HepG2 (cell line): ENCODE measurements around the gene LRRC3C. TPM values are rescaled to one million over a fixed set of nuclear protein-coding genes. Genes with fewer than 3 reads are reported as not detected.

ENCODE experiments used
- ATAC-seq: fragments of 200-7000 bp; cut with Tn5 transposase; 3 replicates; pipeline ENCODE4 v1.9.1; 2020; ENCODE audit warnings: mild to moderate bottlenecking, moderate library complexity
- BruUV-seq: library from RNA; stranded (reverse); fragments of 400-500 nt; replicated peaks from 2 replicates; lab custom pipeline; 2021; lab: Mats Ljungman, UMichigan
- CTCF ChIA-PET: fragments of 300-600 bp; formaldehyde crosslinking; extraction: SDS; loops from one replicate; lab custom pipeline; 2021; ENCODE audit warnings: low total read pairs, inconsistent platforms, low intra/inter-chr PET ratio; lab: Yijun Ruan, JAX
- POLR2A ChIA-PET: fragments of 350-600 bp; sonication (Branson Sonifier 250); formaldehyde crosslinking; loops from one replicate; lab custom pipeline; 2020; ENCODE audit warnings: antibody characterized with exemption, inconsistent platforms; lab: Yijun Ruan, JAX
- DNase-seq: peaks from one replicate; pipeline ENCODE4 v3.0.0-alpha.2; 2015; ENCODE audit warnings: low spot score
- FAIRE-seq: peaks from 3 replicates; lab custom pipeline; 2011; peaks lifted over from hg19 to GRCh38; lab: Jason Lieb, UNC
- H2AFZ ChIP-seq: one replicate; pipeline ENCODE4 v1.6.1; 2011; ENCODE audit warnings: low read length, inconsistent platforms
- H3K27ac ChIP-seq: fragments of 300-600 bp; 3 replicates; pipeline ENCODE4 v1.8.0; 2011; ENCODE audit warnings: mixed run types, mild to moderate bottlenecking, mixed read lengths, low read length, inconsistent platforms; ENCODE audit not compliant: insufficient read depth; ENCODE audit errors: extremely low read length
- H3K27me3 ChIP-seq, 2 experiments: fragments of 200-600 bp in 1 of 2; 2 replicates in 1 of 2; 3 replicates in 1 of 2; pipeline versions ENCODE4 v1.6.0 to v1.8.0; 2011; ENCODE audit warnings: low read length in 2 of 2, mild to moderate bottlenecking in 2 of 2, moderate library complexity in 2 of 2, inconsistent platforms in 1 of 2; ENCODE audit not compliant: insufficient read depth in 2 of 2, control insufficient read depth in 1 of 2
- H3K36me3 ChIP-seq, 2 experiments: fragments of 200-600 bp in 1 of 2; replicated peaks in 1 of 2; 2 replicates in 1 of 2; 3 replicates in 1 of 2; pipeline versions ENCODE4 v1.5.1 to v1.8.0; 2011; ENCODE audit warnings: low read length in 2 of 2, inconsistent platforms in 1 of 2; ENCODE audit not compliant: insufficient read depth in 2 of 2, control insufficient read depth in 1 of 2
- H3K4me1 ChIP-seq: 2 replicates; pipeline ENCODE4 v1.5.1; 2012; ENCODE audit warnings: low read length, inconsistent platforms; ENCODE audit not compliant: insufficient read depth
- H3K4me2 ChIP-seq: 2 replicates; pipeline ENCODE4 v1.6.0; 2011; ENCODE audit warnings: low read depth, low read length, inconsistent platforms
- H3K4me3 ChIP-seq, 3 experiments: fragments of 200-600 bp in 1 of 3; sonication (generic), shearing (Covaris generic) in 1 of 3; replicated peaks in 1 of 3; 2 replicates each; pipeline ENCODE4 v1.5.1; 2011 to 2016; ENCODE audit warnings: low read length in 3 of 3, inconsistent platforms in 2 of 3, low read depth in 2 of 3, mild to moderate bottlenecking in 2 of 3, control low read depth in 1 of 3, mixed read lengths in 1 of 3; ENCODE audit not compliant: insufficient read depth in 1 of 3
- H3K79me2 ChIP-seq: one replicate; pipeline ENCODE4 v1.6.1; 2011; ENCODE audit warnings: low read length, inconsistent platforms; ENCODE audit not compliant: insufficient read depth
- H3K9ac ChIP-seq: 2 replicates; pipeline ENCODE4 v1.6.0; 2011; ENCODE audit warnings: mild to moderate bottlenecking, low read depth, low read length, inconsistent platforms; ENCODE audit not compliant: insufficient read depth
- H3K9me3 ChIP-seq: 2 replicates; pipeline ENCODE4 v1.5.1; 2012; ENCODE audit warnings: mild to moderate bottlenecking, low read length
- H4K20me1 ChIP-seq: 2 replicates; pipeline ENCODE4 v1.6.0; 2011; ENCODE audit warnings: inconsistent platforms, mild to moderate bottlenecking, low read length, moderate library complexity; ENCODE audit not compliant: insufficient read depth
- CENPX ChIP-seq: sonication (generic); formaldehyde crosslinking; IDR thresholded peaks from 2 replicates; pipeline ENCODE4 v1.9.0; 2021; ENCODE audit warnings: mild to moderate bottlenecking, missing genetic modification reagents, moderate library complexity
- MXD4 ChIP-seq: IDR thresholded peaks from 2 replicates; pipeline ENCODE4 v1.6.1; 2016; ENCODE audit warnings: mild to moderate bottlenecking, missing biosample characterization, missing genetic modification reagents
- ZBTB49 ChIP-seq: sonication (generic); formaldehyde crosslinking; IDR thresholded peaks from 2 replicates; pipeline ENCODE4 v1.4.0; 2020; ENCODE audit warnings: missing genetic modification reagents, borderline replicate concordance
- ZNF24 ChIP-seq: fragments of 450-650 bp; IDR thresholded peaks from 2 replicates; pipeline ENCODE4 v1.6.1; 2017; ENCODE audit warnings: antibody characterized with exemption, mild to moderate bottlenecking
- ZNF318 ChIP-seq: sonication (generic); formaldehyde crosslinking; IDR thresholded peaks from 2 replicates; pipeline ENCODE4 v1.4.0; 2020; ENCODE audit warnings: mild to moderate bottlenecking, missing genetic modification reagents
- ZNF512B ChIP-seq: sonication (generic); formaldehyde crosslinking; IDR thresholded peaks from 2 replicates; pipeline ENCODE4 v1.5.1; 2020; ENCODE audit warnings: missing genetic modification reagents, mild to moderate bottlenecking, borderline replicate concordance
- ZNF816 ChIP-seq: sonication (generic); formaldehyde crosslinking; IDR thresholded peaks from 2 replicates; pipeline ENCODE4 v1.8.0; 2022; ENCODE audit warnings: missing genetic modification reagents, mild to moderate bottlenecking, borderline replicate concordance
- WGBS: methylation state at CpG from one replicate; pipeline ENCODE4 v1.1.6; 2017; ENCODE audit warnings: low lambda C conversion rate; 5-methylcytosine and 5-hydroxymethylcytosine counted together
- in situ Hi-C: cut with HindIII; loops from 2 replicates; pipeline ENCODE4 v1.10.0; 2017; ENCODE audit warnings: low pct_unique_long_range_greater_than_20kb; ENCODE audit not compliant: extremely low pct_ligation_motif_present
- intact Hi-C: fragments of 100-400 bp; cut with micrococcal nuclease; formaldehyde crosslinking; loops from one replicate; pipeline ENCODE4 v1.10.0; 2022; ENCODE audit not compliant: unreplicated experiment
- polyA plus RNA-seq, 8 experiments: library from polyadenylated mRNA; depleted of rRNA in 3 of 8; stranded (reverse) in 7 of 8; unstranded in 1 of 8; fragments of >200 nt; fragmentation: Illumina TruSeq in 4 of 8; extraction: Trizol in 4 of 8; gene quantifications; 2 replicates each; pipeline versions ENCODE4 v1.2.1 to v1.2.3, GENCODE V29; 2011 to 2016; ENCODE audit warnings: low read depth in 4 of 8, missing spikeins in 1 of 8, mixed read lengths in 1 of 8; ENCODE audit not compliant: insufficient read depth in 1 of 8
- total RNA-seq, 5 experiments: library from RNA; depleted of rRNA; stranded (reverse); fragments of >200 nt; fragmentation: Illumina TruSeq; extraction: Trizol; gene quantifications; 2 replicates each; pipeline ENCODE4 v1.2.3, GENCODE V29; 2016; ENCODE audit warnings: low read depth in 1 of 5

The LRRC3C gene
- total and polyA plus RNA-seq, 2 of the 13 experiments (the other 11 are each of a cell fraction or from before 2014, with no cell fraction given) = 0.17 TPM; not detected in 1

- Histone ChIP-seq H3K9ac (peak overlapping the region; percentile 64), H4K20me1 (no peaks in the 10 kb centered on the region), H3K27me3 (peaks cover 2 to 16% of the 10 kb centered on the region in 2 experiments; a peak in 3 of 5 replicates), H3K4me1 (peaks cover 72% of the 10 kb centered on the region), H3K79me2 (no peaks in the 10 kb centered on the region), H2AFZ (no peak overlapping the region), H3K4me2 (peak overlapping the region; percentile 98), H3K9me3 (no peaks in the 10 kb centered on the region), H3K27ac (no peak overlapping the region), H3K4me3 (peak overlapping the region; percentile 48 to 79 (median 51)), H3K36me3 (no peaks in the 10 kb centered on the region)
- BruUV-seq = no TSS peak
- FAIRE-seq (no peak), DNase-seq (no peak), ATAC-seq (no peak)
- intact Hi-C loops (loop anchor here (2.0 kb wide), 1 partner anchor 13 kb away; no protein-coding TSS in a partner anchor), in situ Hi-C loops (no loop called here)
- CTCF ChIA-PET = no interaction called here
- WGBS = 57% methylated on average over 19 of the region's 22 CpGs
- POLR2A ChIA-PET = interaction anchor here (0.7 to 4.6 kb wide), 4 partner anchors 23 to 28 kb away, joined by 3 to 21 read pairs (median 10); partner anchors contain the start of genes LRRC3C, ORMDL3 and PSMD3
- TF ChIP-seq CENPX (CRISPR knock-in tag) (no peak), ZNF512B (CRISPR knock-in tag) (no peak), ZBTB49 (CRISPR knock-in tag) (no peak), MXD4 (CRISPR knock-in tag) (no peak), ZNF24 (no peak), ZNF318 (no peak), ZNF816 (CRISPR knock-in tag) (no peak)
Observed at GRCh38 chr17:39951924-39952679, 24.6 kb downstream of the LRRC3C start.
